Endodermal cell (in vitro differentiated cells): ENCODE results near the gene FKBP1B. TPM values are rescaled to one million over a fixed set of nuclear protein-coding genes. Genes with fewer than 3 reads are reported as not detected.

Source experiments
- DNase-seq: peaks from one replicate; pipeline ENCODE4 v3.0.0-alpha.2; 2017
- H3K27ac ChIP-seq: 2 replicates; pipeline ENCODE4 v1.5.1; 2013; ENCODE audit warnings: mild to moderate bottlenecking, low read depth, low read length, moderate library complexity
- H3K27me3 ChIP-seq: 2 replicates; pipeline ENCODE4 v1.6.1; 2013; ENCODE audit warnings: mild to moderate bottlenecking, low read length, moderate library complexity; ENCODE audit not compliant: insufficient read depth, control insufficient read depth, poor library complexity, severe bottlenecking
- H3K36me3 ChIP-seq: 2 replicates; pipeline ENCODE4 v1.7.0; 2013; ENCODE audit warnings: mild to moderate bottlenecking, low read length, moderate library complexity; ENCODE audit not compliant: control insufficient read depth, insufficient read depth
- H3K4me1 ChIP-seq: one replicate; pipeline ENCODE4 v1.7.0; 2013; ENCODE audit warnings: low read length; ENCODE audit not compliant: control insufficient read depth, insufficient read depth
- H3K4me3 ChIP-seq: 2 replicates; pipeline ENCODE4 v1.5.1; 2013; ENCODE audit warnings: mild to moderate bottlenecking, low read length, moderate library complexity
- H3K9ac ChIP-seq: 2 replicates; pipeline ENCODE4 v1.6.1; 2013; ENCODE audit warnings: mild to moderate bottlenecking, low read length, moderate library complexity; ENCODE audit not compliant: poor library complexity, severe bottlenecking; ENCODE audit errors: extremely low read depth
- H3K9me3 ChIP-seq: 2 replicates; pipeline ENCODE4 v1.6.1; 2013; ENCODE audit warnings: mild to moderate bottlenecking, low read length, moderate library complexity; ENCODE audit not compliant: control insufficient read depth
- H3K27ac Mint-ChIP-seq: 2 replicates; pipeline ENCODE4 v1.8.0; 2020; ENCODE audit warnings: mixed read lengths
- H3K27me3 Mint-ChIP-seq: 2 replicates; pipeline ENCODE4 v1.8.0; 2021; ENCODE audit warnings: mild to moderate bottlenecking, mixed read lengths; ENCODE audit not compliant: insufficient read depth
- H3K36me3 Mint-ChIP-seq: 2 replicates; pipeline ENCODE4 v1.8.0; 2020; ENCODE audit warnings: low read depth, mixed read lengths
- H3K4me1 Mint-ChIP-seq: 2 replicates; pipeline ENCODE4 v1.8.0; 2020; ENCODE audit warnings: mixed read lengths
- H3K4me3 Mint-ChIP-seq: 2 replicates; pipeline ENCODE4 v1.8.0; 2020; ENCODE audit warnings: mild to moderate bottlenecking, moderate library complexity, mixed read lengths
- H3K9me3 Mint-ChIP-seq: 2 replicates; pipeline ENCODE4 v1.8.0; 2020; ENCODE audit warnings: mild to moderate bottlenecking, mixed read lengths
- CTCF ChIP-seq: fragments of 200-600 bp; sonication (generic); conservative IDR thresholded peaks from 2 replicates; pipeline ENCODE4 v1.5.0; 2021; ENCODE audit warnings: antibody characterized with exemption, mild to moderate bottlenecking
- WGBS, 2 experiments: methylation state at CpG; one replicate each; pipeline versions ENCODE4 v1.1.5 to v1.1.7; 2013; ENCODE audit warnings: missing lambda C conversion rate in 2 of 2, mixed read lengths in 1 of 2; ENCODE audit not compliant: insufficient coverage in 1 of 2, insufficient read length in 1 of 2; 5-methylcytosine and 5-hydroxymethylcytosine counted together
- total RNA-seq, 2 donors: library from RNA; stranded (reverse); fragmentation: NEBNext Ultra II Directional in 1 of 2; extraction: Animal tissue kit (Norgen Biotek cat#: 25700) in 1 of 2; gene quantifications; 2 replicates in 1 of 2; 3 replicates in 1 of 2; pipeline ENCODE4 v1.2.1, GENCODE V29; 2021

Gene FKBP1B
- total RNA-seq, 2 donors from 2014 or later: 35.3 to 39.0 TPM

- no peak overlapping the region for H3K27ac Mint-ChIP-seq
- H3K27ac ChIP-seq: no peak overlapping the region
- WGBS, 2 experiments: 85 to 100% methylated on average over 1 to 2 of the region's 2 CpGs
These were observed 61.9 kb downstream of the FKBP1B start for GRCh38 chr2:24111407-24111901.

More at GRCh38 chr2:24111407-24111901, 61.9 kb downstream of the FKBP1B start:
- no peak overlapping the region for H3K4me3 ChIP-seq
- no peaks in the 10 kb centered on the region for H3K4me1 ChIP-seq
- Mint-ChIP-seq H3K4me1 (no peaks in the 10 kb centered on the region), H3K9me3 (peaks cover 33% of the 10 kb centered on the region), H3K27me3 (no peaks in the 10 kb centered on the region), H3K4me3 (no peak overlapping the region), H3K36me3 (no peaks in the 10 kb centered on the region)
- no peak for TF ChIP-seq CTCF
- no peak for DNase-seq
- H3K27me3 ChIP-seq: no peaks in the 10 kb centered on the region
- peaks cover 19% of the 10 kb centered on the region for H3K9me3 ChIP-seq
- no peaks in the 10 kb centered on the region for H3K36me3 ChIP-seq
- H3K9ac ChIP-seq: no peak overlapping the region

Other genes with a start within 250 kb of the FKBP1B start
- gene ATAD2B, start 122.6 kb upstream of the FKBP1B start, total RNA-seq: 10 to 100 TPM; 18.6 to 20.7 TPM
- 10 to 100 TPM; 20.1 to 26.8 TPM for gene UBXN2A, start 109.3 kb upstream of the FKBP1B start, total RNA-seq
- 1 to 10 TPM in 1 of 2 donors, under 1 TPM in 1; 0.91 to 1.0 TPM for gene MFSD2B, start 39.7 kb upstream of the FKBP1B start, total RNA-seq
- gene WDCP, start 2.4 kb upstream of the FKBP1B start, total RNA-seq: 10 to 100 TPM; 18.2 to 24.1 TPM
- gene SF3B6, start 26.6 kb downstream of the FKBP1B start, total RNA-seq: 100 to 1,000 TPM; 109 to 131 TPM
- 10 to 100 TPM; 11.6 to 23.2 TPM for gene TP53I3, start 35.1 kb downstream of the FKBP1B start, total RNA-seq
- gene PFN4, start 73.6 kb downstream of the FKBP1B start, total RNA-seq: under 1 TPM in 1 of 2 donors, not detected in 1; 0.73 TPM
- 10 to 100 TPM; 13.2 to 14.6 TPM for gene FAM228B, start 73.7 kb downstream of the FKBP1B start, total RNA-seq
- under 1 TPM in 1 of 2 donors, not detected in 1; 0.53 TPM for gene FAM228A, start 125.3 kb downstream of the FKBP1B start, total RNA-seq